A673 (cell line): ENCODE data around the gene BPIFB2. TPM values are rescaled to one million over a fixed set of nuclear protein-coding genes. Genes with fewer than 3 reads are reported as not detected.

Experiments used
- BruUV-seq: library from RNA; stranded (reverse); fragments of 400-500 nt; replicated peaks from 2 replicates; lab custom pipeline; 2021; lab: Mats Ljungman, UMichigan
- CTCF ChIA-PET: fragments of 300-600 bp; sonication (Branson Sonifier 250); formaldehyde crosslinking; loops from one replicate; lab custom pipeline; 2022; ENCODE audit warnings: antibody characterized with exemption; lab: Charles Lee
- POLR2A ChIA-PET: fragments of 300-600 bp; sonication (Branson Sonifier 250); formaldehyde crosslinking; loops from one replicate; lab custom pipeline; 2022; ENCODE audit warnings: antibody characterized with exemption; ENCODE audit not compliant: low non-redundant PET; lab: Charles Lee
- DNase-seq: peaks from one replicate; pipeline ENCODE4 v3.0.0-alpha.2; 2015; ENCODE audit warnings: low spot score
- H3K27ac ChIP-seq: fragments of 200-600 bp; sonication (generic); 2 replicates; pipeline ENCODE4 v1.5.1; 2016; ENCODE audit warnings: mixed run types, low read depth, mild to moderate bottlenecking, mixed read lengths, antibody characterized with exemption, low read length; ENCODE audit not compliant: poor library complexity, severe bottlenecking
- H3K27me3 ChIP-seq: fragments of 200-600 bp; sonication (generic); replicated peaks from 2 replicates; pipeline ENCODE4 v1.6.1; 2017; ENCODE audit warnings: mixed run types, low read depth, mild to moderate bottlenecking, mixed read lengths, antibody characterized with exemption, low read length; ENCODE audit not compliant: insufficient read depth, poor library complexity
- H3K36me3 ChIP-seq: fragments of 200-600 bp; sonication (generic); 2 replicates; pipeline ENCODE4 v1.6.1; 2016; ENCODE audit warnings: mixed run types, mild to moderate bottlenecking, mixed read lengths, antibody characterized with exemption, low read length; ENCODE audit not compliant: insufficient read depth, poor library complexity, severe bottlenecking
- H3K4me1 ChIP-seq: fragments of 200-600 bp; sonication (generic); 2 replicates; pipeline ENCODE4 v1.6.1; 2017; ENCODE audit warnings: mixed run types, mild to moderate bottlenecking, mixed read lengths, antibody characterized with exemption, low read length; ENCODE audit not compliant: insufficient read depth, poor library complexity, severe bottlenecking
- H3K4me3 ChIP-seq: fragments of 200-600 bp; sonication (generic); 2 replicates; pipeline ENCODE4 v1.5.1; 2016; ENCODE audit warnings: low read depth, mixed run types, mild to moderate bottlenecking, mixed read lengths, low read length; ENCODE audit not compliant: poor library complexity, severe bottlenecking
- H3K9me3 ChIP-seq: fragments of 200-600 bp; sonication (generic); 2 replicates; pipeline ENCODE4 v1.6.1; 2016; ENCODE audit warnings: mixed run types, low read depth, mild to moderate bottlenecking, mixed read lengths, antibody characterized with exemption, low read length; ENCODE audit not compliant: poor library complexity, severe bottlenecking
- CTCF ChIP-seq: fragments of 300-800, 200-600 bp; sonication (generic); conservative IDR thresholded peaks from 2 replicates; pipeline ENCODE4 v1.5.1; 2017; ENCODE audit warnings: low read depth, mild to moderate bottlenecking, antibody characterized with exemption, low read length, moderate library complexity, mixed read lengths
- EZH2 ChIP-seq: fragments of 200-600 bp; sonication (generic); IDR thresholded peaks from 2 replicates; pipeline ENCODE4 v1.6.1; 2017; ENCODE audit warnings: borderline replicate concordance, low read depth, mild to moderate bottlenecking, mixed read lengths, antibody characterized with exemption, low read length; ENCODE audit not compliant: poor library complexity, severe bottlenecking
- intact Hi-C: fragments of 100-400 bp; cut with micrococcal nuclease; formaldehyde crosslinking; loops from one replicate; pipeline ENCODE4 v1.10.0; 2022; ENCODE audit not compliant: unreplicated experiment
- total RNA-seq: library from RNA; stranded (reverse); gene quantifications from 2 replicates; pipeline ENCODE4 v1.2.3, GENCODE V29; 2021

BPIFB2 gene
- total RNA-seq, 1 experiment from 2014 or later, result not detected

GRCh38 chr20:33069673-33070072 is 62.2 kb downstream of the BPIFB2 start:
- ChIA-PET POLR2A (no interaction called here), CTCF (no interaction called here)
- no peaks in the 10 kb centered on the region for H3K4me1 ChIP-seq
- no peak overlapping the region for H3K27ac ChIP-seq
- no peaks in the 10 kb centered on the region for H3K36me3 ChIP-seq
- TF ChIP-seq EZH2, result no peak
- TF ChIP-seq CTCF, result no peak
- intact Hi-C loops, result no loop called here
- no peaks in the 10 kb centered on the region for H3K27me3 ChIP-seq
- no peak overlapping the region for H3K4me3 ChIP-seq
- H3K9me3 ChIP-seq, result no peaks in the 10 kb centered on the region
- BruUV-seq, result no TSS peak
- DNase-seq, result no peak

GRCh38 chr20:33070111-33071053 is 62.9 kb downstream of the BPIFB2 start:
- Histone ChIP-seq H3K4me3 (no peak overlapping the region), H3K36me3 (no peaks in the 10 kb centered on the region), H3K4me1 (no peaks in the 10 kb centered on the region), H3K9me3 (no peaks in the 10 kb centered on the region), H3K27me3 (peaks cover 3% of the 10 kb centered on the region), H3K27ac (no peak overlapping the region)
- no peak for DNase-seq
- POLR2A ChIA-PET, result no interaction called here
- intact Hi-C loops, result no loop called here
- no TSS peak for BruUV-seq
- CTCF ChIA-PET, result no interaction called here
- TF ChIP-seq EZH2 (no peak), CTCF (no peak)

GRCh38 chr20:33071198-33071597 is 63.7 kb downstream of the BPIFB2 start:
- DNase-seq, result no peak
- POLR2A ChIA-PET, result no interaction called here
- TF ChIP-seq EZH2 (no peak), CTCF (no peak)
- Histone ChIP-seq H3K27ac (no peak overlapping the region), H3K27me3 (peaks cover 10% of the 10 kb centered on the region), H3K4me1 (no peaks in the 10 kb centered on the region), H3K9me3 (no peaks in the 10 kb centered on the region), H3K36me3 (no peaks in the 10 kb centered on the region), H3K4me3 (no peak overlapping the region)
- no TSS peak for BruUV-seq
- intact Hi-C loops, result no loop called here
- CTCF ChIA-PET, result no interaction called here
